GM12874 (cell line): ENCODE results near the gene AFF1.
A peak's percentile ranks its signal among the peaks of the same experiment; 100 is the strongest.

Source experiments
- TF ChIP-seq, protein P1 (sequence below): IDR thresholded peaks from 2 replicates; pipeline ENCODE4 v1.5.1; 2011; ENCODE audit warnings: low read depth, mild to moderate bottlenecking, control low read depth, low read length, moderate library complexity; ENCODE audit not compliant: insufficient read depth

Gene AFF1, protein sequence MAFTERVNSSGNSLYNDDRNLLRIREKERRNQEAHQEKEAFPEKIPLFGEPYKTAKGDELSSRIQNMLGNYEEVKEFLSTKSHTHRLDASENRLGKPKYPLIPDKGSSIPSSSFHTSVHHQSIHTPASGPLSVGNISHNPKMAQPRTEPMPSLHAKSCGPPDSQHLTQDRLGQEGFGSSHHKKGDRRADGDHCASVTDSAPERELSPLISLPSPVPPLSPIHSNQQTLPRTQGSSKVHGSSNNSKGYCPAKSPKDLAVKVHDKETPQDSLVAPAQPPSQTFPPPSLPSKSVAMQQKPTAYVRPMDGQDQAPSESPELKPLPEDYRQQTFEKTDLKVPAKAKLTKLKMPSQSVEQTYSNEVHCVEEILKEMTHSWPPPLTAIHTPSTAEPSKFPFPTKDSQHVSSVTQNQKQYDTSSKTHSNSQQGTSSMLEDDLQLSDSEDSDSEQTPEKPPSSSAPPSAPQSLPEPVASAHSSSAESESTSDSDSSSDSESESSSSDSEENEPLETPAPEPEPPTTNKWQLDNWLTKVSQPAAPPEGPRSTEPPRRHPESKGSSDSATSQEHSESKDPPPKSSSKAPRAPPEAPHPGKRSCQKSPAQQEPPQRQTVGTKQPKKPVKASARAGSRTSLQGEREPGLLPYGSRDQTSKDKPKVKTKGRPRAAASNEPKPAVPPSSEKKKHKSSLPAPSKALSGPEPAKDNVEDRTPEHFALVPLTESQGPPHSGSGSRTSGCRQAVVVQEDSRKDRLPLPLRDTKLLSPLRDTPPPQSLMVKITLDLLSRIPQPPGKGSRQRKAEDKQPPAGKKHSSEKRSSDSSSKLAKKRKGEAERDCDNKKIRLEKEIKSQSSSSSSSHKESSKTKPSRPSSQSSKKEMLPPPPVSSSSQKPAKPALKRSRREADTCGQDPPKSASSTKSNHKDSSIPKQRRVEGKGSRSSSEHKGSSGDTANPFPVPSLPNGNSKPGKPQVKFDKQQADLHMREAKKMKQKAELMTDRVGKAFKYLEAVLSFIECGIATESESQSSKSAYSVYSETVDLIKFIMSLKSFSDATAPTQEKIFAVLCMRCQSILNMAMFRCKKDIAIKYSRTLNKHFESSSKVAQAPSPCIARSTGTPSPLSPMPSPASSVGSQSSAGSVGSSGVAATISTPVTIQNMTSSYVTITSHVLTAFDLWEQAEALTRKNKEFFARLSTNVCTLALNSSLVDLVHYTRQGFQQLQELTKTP

DNA sequence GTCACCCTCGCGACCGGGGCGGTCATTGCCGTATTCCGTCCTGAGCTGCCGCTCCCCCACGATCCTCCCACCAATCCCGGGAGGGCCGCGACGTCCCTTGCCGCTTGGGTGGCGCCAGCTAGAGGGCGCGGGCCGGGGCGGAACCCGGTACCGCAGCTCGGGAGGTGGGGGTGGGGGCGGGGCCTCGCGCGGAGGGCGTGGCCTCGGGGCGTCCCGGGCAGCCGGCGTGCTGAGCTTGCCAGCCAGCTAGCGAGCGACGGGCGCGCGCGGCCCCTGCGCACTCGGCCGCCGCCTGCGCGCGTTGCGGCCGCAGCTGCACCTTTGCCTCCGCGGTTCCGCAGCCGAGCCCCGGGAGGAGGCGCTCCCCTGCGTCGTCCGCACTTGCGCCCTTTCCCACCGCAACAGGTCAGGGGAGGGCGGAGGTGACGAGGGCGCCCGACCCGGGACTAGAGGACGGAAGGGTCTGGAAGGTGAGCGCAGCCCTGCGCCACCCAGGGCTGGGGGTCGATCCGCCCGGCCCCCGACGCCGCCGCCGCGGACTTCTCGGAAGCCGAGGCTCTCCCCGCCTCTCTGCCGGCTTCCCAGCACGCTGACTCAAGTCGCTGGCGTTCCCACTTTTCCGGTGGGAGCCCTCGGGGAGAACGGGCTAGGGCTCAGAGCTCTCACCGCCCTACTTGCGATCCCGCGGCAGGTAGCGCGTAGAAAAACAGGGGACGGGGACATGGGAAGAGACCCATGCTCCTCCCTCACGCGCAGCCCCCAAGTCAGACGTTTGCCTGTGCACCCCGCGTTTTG is at the start of gene AFF1:
AFF1 (plus strand) TSS at position 241 of the 795 bp plus-strand sequence. CDS start 13,523 bp downstream, outside the sequence.
- TF ChIP-seq, protein P1, sequence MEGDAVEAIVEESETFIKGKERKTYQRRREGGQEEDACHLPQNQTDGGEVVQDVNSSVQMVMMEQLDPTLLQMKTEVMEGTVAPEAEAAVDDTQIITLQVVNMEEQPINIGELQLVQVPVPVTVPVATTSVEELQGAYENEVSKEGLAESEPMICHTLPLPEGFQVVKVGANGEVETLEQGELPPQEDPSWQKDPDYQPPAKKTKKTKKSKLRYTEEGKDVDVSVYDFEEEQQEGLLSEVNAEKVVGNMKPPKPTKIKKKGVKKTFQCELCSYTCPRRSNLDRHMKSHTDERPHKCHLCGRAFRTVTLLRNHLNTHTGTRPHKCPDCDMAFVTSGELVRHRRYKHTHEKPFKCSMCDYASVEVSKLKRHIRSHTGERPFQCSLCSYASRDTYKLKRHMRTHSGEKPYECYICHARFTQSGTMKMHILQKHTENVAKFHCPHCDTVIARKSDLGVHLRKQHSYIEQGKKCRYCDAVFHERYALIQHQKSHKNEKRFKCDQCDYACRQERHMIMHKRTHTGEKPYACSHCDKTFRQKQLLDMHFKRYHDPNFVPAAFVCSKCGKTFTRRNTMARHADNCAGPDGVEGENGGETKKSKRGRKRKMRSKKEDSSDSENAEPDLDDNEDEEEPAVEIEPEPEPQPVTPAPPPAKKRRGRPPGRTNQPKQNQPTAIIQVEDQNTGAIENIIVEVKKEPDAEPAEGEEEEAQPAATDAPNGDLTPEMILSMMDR = peak; percentile 29; the same call in 1 of the 2 replicates

DNA sequence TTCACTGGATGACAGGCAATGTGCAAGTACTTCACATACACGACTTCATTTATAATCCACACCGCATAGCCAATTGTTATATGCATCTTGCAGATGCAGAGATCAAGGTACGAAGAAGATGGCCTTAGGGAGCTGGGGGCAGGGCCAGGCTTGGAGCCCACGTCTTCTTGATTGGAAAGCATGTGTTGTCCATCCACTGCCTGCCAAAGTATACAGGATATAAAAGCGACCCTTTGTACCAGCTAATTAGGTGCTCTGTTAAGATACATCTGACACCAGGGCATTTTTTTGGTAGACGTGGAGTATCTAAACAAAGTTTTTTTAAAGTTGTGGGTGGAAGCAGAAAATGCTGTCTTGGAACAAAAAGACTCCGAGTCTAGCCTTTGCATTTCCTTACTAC is 44.0 kb upstream of the AFF1 start:
- TF ChIP-seq, protein P1 = no peak

DNA sequence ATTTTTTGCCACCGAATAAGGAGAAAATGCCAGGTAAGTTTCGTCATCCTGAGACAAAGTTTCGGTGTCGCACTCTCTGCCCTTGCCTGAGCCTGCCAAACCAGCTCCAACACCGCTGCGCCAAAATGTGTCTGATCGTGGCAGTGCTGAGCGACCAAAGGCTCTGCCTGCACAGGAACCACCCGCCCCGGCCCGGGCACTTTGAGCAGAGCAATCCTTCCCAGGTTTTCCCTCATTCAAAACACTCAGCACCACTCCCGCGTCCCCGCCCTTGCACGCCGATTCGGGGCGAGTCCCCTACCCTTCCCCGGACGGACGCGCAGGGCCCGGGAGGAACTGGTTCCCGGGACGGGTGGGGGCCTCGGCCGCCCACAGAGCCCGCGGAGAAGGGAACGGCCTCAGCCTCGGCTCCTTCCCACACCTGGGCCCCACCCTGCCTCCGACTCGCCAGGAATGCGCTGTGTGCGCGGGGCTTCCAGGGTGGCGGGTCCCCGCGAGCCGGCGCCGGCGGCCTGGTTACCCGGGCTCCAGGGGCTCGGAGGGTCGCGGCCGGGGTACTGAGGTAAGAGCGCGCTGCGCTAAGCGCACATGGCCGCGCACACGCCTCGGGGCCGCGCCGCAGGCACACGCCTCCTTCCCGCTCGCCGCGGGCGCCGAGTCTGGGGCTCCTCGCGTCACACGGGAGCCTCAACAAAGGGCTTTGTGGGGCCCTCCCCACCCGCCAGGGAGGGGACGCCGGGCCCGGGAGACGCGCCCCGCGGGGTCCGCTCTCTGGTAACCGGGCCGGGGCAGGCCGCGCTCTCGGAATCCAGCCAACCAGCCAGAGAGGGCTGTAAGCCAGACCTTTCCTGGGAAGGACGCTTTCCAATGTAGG is 42.8 kb upstream of the AFF1 start, which contains the start of gene C4orf36:
C4orf36 (minus strand) TSS at position 661 of the 874 bp plus-strand sequence. CDS start 902 bp downstream, outside the sequence.
- TF ChIP-seq, protein P1 = no peak

DNA sequence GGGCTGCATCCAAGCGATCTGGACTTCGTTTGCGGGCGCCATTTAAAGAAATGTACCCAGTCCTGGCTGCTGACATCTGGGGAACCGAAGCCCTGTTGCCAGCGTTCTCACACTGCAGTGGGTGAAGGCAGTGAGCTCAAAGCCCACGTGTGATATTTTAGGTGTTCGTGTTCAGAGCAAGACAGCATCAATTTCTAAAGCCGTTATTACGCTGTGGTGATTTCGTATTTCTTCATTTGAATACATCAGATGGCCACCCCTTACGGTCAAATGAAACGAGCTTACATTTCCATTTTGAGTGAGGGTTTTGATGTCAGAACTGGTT is 42.2 kb upstream of the AFF1 start:
- TF ChIP-seq, protein P1 = no peak

DNA sequence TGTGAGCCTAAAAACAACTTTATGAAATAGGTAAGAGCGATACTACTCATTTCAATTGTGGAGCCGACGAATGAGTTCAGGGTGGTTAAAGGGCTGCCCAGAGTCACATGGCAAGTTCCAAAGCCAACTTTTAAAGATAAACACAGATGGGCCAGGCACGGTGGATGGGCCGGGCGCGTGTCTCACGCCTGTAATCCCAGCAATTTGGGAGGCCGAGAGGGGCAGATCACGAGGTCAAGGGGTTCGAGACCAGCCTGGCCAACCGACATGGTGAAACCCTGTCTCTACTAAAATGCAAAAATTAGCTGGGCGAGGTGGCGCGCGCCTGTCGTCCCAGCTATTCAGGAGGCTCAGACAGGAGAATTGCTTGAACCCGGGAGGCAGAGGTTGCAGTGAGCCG is 41.7 kb upstream of the AFF1 start:
- TF ChIP-seq, protein P1 = no peak

DNA sequence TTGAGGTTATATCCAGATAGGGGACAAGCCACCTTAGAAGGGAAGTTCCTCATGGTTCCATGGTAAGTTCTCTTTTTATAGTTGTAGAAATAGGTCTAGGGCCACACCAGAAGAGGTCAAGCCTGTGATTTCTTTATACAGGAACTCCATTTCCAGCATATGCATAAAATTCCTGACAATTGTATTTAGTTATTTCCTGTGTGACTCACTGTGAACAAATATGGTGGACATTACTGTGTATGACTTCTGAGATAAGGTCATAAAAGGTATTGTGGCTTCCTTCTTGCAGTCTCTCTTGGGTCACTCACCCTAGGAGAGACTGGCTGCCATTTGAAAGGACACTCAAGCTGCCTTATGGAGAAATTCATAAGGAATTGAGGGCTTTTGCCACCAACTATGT is 40.4 kb upstream of the AFF1 start:
- TF ChIP-seq, protein P1 = no peak
